Activated CD4-positive, alpha-beta T cell treated with anti-CD3 and anti-CD28 coated beads, Interleukin-2, Interleukin-6, amounts not matched to agents 100 ng/mL and 50 ng/mL, durations not matched to agents 16 hours and 8 hours (primary cell): ENCODE results near the gene PNPT1.
"Not testable (repeated sequence)": the region's sequence is repeated elsewhere in the genome, so short reads cannot be mapped to it uniquely, and the experiment has no call there.

ENCODE experiments used
- DNase-seq: peaks from one replicate; pipeline ENCODE4 v3.0.0-alpha.2; 2020

Gene PNPT1

DNA sequence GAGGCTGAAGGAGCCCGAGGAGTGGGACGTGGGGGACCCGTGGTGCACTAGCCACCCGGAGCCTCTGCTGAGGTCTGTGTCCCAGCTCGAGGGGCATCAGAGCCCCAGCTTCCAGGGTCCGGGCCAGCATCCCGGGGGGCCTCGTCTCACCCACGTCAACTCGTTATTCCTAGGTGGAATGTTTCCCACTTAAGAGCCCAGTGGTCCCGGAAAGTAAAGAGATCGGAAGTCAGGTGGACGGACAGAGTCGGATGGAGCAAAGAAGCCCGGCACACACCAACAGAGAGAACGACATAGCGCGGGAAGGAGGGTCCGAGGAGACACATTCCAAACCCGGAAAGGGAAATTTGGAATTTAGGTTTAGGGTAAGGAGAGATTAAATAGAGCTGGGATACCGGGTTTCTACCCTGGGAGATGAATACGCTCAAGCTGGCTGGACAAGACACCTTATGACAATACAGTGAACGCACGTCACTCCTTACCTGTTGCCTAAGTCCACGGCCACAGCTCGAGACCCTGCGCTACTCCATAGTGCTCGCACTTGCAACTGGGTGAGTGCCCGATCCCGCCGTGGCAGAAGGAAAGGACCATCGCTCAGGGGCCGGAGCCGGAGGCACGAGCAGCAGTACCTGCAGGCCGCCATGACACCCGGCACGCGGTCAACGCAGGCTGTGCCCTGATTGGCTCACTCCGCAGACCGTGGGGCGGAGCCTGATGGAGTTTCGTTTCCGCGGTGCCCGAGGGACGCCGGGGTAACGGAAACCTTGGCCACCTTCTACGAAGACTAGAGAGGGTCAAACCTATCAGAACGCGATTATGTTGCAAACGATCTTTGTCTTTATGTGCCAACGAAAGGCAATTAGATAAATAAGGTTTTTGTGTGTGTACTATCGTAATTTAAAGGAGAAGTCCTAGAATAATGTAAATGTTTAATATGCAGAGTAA, at the start of gene PNPT1:
Gene PNPT1, minus strand, starts transcription at position 664 of the 945 bp plus-strand sequence. Its CDS starts 21 bp downstream, at position 643.
- DNase-seq, result peak; percentile 97

DNA sequence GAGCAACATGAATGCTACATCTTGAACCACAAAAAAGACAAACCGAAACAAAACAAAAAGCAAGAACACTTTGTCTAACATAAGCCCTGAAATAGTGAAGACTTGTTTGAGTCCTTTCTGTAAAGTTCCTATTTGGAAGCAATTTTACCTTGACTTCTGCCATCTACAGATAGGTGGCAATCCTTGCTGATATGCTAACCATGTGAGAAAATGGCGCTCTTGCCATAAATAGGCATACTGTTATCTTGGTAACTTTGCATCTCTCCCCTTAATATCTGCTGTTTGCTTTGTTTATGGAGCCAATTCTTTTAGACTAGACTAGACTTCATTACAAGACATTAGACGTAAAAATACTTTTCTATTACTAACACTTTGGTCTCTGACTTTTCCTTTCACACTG, 49.4 kb upstream of the PNPT1 start:
- DNase-seq, result no peak

DNA sequence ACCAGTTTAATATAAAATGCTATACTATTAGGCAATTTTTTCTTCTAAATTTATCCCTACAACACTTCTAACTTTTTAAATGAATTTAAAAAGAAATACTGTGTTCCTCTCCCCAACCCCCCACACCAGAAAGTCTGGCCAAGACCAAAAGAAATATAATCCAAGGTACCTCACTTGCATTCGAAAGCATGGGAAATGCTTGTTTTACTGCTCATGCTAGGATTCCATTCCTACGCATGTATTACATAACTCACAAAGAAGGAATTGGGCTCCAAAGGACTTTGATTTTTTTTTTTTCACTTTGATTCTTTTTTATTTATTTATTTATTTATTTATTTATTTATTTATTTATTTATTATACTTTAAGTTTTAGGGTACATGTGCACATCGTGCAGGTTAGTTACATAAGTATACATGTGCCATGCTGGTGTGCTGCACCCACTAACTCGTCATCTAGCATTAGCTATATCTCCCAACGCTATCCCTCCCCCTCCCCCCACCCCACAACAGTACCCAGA, 42.4 kb upstream of the PNPT1 start:
- DNase-seq, result not testable (repeated sequence)

DNA sequence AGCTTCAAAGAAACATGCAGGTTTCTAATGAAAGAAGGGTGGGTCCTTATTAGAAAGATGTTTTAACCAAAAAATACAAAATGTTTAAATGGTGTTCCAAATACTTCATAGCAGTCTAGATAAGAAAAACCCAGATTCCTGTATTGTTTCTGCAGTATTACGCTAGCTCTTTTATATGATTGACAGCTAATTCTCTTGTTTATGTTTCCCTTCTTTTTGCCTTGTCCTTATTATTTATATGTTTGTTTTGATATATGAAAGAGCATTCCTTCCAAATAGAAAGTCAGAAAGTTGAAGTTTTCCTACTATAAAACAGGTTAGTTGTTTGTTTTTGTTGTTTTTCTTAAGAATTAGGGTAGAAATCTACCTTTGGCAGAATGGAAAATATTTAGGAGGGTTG, 41.1 kb upstream of the PNPT1 start:
- no peak for DNase-seq

DNA sequence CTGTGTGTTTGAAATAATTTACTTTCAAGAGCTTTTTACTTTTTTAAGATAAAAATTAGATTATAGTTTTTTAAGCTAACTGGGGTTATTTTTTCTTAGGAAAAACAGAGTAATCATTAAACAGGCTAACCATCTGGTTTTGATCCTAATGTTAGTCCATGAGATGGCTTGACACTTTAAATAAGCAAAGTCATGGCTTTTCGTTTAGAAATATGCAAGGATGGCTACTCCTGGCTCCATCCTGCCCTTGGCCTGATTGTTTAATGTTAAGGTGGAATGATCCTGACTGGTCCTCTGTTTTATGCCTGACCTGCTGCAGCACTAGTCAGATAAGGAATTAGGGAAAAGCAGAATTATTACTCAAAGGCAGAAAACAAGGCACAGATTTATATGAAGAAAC, 39.7 kb upstream of the PNPT1 start:
- no peak for DNase-seq

DNA sequence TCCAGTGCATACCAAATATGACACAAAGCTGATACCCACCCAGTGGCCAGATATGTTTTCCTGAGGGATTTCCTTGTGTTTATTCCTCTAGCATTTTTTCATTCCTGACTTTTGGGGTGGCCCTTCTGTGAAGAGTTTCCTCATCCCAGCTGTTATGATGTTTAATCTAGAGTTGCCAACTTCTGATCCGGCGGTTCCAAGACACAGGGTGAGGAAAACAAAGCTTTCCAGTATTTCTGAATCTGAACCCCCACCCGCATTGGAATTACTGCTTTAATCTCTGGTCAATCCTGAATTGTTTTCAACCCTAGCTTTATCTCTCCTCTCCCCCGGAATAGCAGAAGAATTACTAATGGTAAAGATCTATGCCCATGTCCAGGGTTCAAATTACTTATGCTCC, 39.2 kb upstream of the PNPT1 start:
- no peak for DNase-seq

DNA sequence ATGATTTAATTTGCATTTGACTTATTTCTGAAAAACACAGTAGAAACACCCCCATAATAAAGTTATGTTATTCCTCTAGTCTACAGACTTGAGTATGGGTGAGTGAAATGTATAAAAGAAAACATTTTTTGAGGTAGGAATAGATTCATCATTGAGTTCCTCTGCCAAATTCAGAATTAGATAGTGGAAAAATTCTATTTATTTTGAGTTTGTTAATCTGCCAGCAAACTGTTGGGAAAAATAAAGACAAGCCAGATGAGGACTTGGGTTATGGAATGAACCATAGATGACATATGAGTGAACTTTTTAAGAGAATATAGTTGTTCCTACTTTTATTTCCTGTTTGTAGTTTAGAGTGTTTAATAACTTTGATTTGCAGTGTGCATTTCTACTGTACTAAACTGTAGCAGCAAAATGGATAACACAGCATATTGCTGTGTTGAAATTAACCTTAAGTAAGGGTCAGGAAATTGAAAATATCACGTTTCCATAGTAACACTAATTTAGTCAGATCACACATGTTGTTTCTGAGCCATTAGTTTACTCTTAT, 35.6 kb upstream of the PNPT1 start:
- DNase-seq, result no peak

DNA sequence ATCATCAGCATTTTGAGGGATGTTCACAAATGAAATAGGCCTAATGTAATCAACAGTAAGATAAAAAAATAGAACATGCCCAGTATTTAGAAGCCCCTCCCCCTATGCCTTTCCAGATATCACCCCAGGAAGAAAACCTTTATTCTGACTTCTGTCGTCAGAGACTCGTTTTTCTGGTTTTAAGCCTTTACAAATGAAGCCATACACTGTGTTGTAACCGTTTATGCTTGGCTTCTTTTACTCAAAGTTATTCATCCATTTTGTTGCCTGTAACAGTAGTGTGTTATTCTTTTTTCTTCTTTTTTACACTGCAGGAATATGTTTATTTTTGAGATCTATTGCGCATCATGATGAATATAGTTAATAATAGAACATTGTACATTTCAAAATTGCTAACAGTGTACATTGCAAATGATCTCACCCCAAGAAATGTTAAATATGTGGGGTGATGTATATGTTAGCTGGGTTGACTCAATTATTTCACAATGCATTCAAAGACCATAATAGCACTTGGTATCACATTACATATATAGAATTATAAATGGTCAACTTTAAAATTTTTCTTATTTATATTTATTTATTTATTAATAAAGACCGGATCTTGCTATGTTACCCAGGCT, 28.1 kb upstream of the PNPT1 start:
- no peak for DNase-seq

DNA sequence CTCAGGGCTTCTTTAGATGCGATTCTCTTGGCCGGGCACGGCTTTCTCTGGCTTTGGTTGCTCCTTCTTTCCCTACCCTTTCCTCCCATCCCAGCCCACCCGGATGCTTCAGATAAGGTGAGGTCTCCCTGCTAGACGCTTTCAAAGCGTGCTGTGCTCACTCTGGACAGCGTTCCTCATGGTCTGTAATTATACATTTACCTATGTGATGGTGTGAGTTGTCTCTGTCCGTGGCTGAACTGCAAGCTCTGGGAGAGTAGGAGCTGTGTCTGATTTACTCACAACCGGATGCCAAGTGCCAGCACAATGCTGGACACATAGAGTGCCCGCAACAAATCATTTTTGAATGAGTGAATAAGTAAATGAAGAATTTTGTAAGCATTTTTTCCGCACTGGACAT, 26.8 kb upstream of the PNPT1 start:
- no peak for DNase-seq

DNA sequence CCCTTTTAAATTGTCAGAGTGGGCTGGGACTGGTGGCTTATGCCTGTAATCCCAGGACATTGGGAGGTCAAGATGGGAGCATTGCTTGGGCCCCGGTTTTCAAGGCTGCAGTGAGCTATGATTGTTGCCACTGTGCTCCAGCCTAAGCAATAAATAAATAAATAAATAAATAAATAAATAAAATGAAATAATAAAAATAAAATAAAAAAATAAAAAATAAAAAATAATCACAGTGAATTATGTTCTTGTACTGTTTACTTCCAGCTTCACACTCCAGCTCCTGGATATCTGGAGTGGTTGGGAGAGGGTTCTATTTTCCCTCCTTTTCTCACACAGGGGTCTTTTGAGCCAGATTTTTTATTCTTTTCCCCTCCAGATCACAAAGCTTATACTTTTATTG, 26.2 kb upstream of the PNPT1 start:
- DNase-seq, result no peak

DNA sequence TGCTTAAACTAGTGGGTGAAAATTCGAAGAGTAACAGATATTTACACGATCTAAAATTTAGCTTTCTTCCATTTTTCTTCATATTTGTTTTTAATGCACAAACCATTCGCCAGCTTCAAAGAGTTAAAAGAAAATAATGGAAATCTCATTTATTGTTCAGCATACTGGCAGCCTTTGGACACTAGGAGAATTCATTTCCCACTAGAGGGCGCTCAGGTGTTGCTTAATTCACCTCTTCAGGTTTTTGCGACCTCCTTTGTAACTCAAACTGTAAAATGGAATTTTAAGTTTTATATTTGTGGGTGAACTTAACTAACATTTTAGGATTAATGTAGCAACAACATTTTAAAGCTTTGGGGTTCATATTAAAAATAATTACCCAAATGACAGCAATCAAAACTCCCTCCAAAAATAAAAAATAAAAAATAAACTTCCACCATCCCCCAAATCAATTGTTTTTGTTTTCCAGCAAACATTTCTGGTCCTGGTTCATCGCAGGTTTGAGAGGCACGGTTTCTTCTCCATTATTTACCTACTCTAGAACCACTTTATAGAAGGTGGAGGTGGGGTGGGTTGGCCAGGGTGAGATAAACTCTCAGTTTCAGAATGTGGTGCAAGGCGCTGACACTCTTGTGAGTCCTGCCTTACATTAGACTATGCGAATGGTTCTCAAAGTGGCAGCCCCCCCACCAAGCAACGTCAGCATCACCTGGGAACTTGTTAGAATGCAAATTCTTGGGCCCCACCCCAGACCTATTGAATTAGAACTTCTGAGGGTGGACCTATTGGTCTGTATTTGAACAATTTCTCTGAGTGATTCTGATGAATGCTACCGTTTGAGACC, 24.7 kb upstream of the PNPT1 start:
- DNase-seq, result peak; percentile 70

DNA sequence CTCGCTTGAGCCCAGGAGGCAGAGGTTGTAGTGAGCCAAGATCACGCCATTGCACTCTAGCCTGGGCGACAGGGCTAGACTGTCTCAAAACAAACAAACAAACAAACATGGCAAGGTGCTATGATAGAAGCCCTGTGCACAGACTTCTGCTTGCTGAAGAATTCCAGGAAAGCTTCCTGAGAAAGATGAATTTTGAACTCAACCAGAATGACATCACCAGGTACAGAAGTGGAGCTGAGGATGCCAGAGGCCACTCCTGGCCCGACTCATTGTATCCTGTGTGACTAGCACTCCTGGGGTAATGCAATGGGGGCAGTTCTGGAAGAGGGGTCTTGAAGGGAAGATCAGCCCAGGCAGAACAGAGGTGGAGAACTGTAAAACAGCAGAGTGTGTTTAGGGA, 22.0 kb upstream of the PNPT1 start:
- DNase-seq, result no peak

DNA sequence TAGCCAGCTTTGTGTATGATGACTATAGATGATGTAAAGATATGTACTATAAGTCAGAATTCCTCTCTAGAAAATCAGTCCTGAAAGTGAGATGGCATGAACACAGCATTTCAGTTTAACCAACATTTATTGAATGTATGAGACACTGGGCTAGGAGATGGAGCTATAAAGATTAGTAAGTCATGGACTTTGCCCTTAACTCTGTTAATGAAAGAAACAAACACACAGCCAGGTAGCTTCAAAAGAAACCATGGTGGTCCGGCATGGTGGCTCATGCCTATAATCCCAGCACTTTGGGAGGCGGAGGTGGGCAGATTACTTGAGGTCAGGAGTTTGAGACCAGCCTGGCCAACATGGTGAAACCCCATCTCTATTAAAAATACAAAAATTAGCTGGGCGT, 21.5 kb upstream of the PNPT1 start:
- not testable (repeated sequence) for DNase-seq

DNA sequence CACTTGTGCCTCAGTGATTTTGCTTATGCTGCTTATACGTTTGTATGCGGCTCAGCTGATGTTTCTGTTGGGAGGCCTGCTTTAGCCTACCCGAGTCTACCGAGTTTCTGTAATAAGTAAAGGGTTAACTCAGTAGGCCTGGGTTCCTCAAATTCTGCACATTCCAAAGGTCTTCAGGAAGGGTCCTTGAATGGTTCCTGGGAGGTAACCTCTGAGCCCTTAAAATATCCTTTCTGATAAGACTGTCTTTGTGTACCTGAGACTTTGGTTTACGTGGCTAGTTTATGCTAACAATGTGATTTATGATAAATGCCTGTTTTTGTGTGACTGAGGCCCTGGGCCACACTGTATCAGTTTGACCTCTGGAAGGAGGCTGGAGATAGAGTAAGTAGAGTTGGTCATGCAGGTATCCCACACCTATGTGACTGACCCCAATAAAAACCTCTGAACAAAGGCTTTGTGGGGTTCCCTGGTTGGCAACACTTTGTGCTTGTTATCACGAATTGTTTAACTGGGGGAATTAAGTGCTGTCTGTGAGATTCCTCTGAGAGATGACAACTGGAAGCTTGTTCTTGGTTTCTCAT, 18.9 kb upstream of the PNPT1 start:
- no peak for DNase-seq

DNA sequence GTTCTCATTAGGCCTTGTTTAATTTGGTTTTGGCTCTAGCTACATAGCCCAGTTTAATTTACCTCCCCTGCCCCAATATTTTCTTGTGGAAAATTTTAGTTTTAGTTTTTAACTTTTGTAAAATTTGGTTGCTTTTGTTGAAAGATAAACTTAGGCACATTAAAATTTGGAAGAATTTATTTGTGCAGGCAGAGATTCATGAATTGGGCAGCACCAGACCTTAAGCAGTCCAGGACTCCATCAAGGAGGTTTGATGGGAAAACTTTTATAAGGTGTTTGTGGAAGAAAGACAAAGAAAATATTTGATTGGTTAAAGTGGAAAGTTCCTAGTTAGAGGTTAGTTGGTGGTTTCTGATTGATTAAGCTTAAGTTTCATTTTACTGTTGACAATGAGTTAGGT, 16.4 kb upstream of the PNPT1 start:
- no peak for DNase-seq

DNA sequence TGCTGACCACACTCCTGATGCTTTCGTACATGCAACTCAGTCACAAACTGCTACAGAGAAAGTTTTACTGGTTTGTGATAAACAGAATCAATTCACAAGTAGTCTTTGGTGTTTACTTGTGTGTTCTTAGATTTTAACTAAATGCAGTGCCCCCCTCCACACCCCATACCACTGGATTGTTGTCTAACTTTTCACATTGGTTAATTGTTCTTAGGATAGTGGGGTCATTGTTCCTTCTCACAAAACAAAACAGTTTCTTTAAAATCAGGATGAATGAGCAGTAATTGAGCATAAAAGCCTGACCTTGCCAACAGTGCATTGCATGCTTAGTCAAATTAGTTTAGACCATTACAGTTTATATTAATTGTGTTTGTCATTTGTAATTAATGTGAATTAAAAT, 14.1 kb upstream of the PNPT1 start:
- no peak for DNase-seq

DNA sequence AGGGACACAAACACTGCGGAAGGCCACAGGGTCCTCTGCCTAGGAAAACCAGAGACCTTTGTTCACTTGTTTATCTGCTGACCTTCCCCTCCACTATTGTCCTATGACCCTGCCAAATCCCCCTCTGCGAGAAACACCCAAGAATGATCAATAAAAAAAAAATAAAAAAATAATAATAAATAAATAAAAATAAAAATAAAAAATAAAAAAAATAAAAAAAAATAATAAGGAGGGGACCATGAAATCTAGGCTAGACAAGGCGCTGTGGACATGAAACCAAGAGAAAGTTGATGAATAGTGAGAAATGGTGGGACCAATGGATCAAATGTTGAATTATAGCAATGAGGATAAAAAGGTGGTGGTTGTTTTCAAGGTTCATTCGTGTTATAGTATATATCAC, 12.6 kb upstream of the PNPT1 start:
- not testable (repeated sequence) for DNase-seq

DNA sequence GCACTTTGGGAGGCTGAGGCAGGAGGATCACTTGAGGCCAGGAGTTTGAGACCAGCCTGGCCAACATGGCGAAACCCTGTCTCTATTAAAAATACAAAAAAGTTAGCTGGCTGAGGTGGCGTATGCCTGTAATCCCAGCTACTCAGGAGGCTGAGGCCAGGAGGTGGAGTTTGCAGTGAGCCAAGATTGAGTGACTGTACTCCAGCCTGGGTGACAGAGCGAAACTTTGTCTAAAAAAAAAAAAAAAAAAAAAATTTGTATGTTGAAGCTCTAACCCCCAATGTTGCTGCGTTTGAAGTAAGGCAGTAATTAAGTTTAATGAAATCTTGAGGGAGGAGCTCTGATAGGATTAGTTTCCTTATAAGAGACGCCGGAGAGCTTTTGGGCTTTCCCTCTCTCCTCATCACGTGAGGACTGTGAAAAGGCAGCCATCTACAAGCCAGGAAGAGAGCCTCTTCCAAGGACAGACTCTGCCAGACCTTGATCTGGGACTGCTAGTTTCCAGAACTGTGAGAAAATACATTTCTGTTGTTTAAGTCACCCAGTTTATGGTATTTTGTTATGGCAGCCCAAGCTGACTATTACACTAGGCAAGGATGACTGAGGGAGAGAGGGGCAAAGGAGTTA, 11.5 kb upstream of the PNPT1 start:
- DNase-seq, result no peak

DNA sequence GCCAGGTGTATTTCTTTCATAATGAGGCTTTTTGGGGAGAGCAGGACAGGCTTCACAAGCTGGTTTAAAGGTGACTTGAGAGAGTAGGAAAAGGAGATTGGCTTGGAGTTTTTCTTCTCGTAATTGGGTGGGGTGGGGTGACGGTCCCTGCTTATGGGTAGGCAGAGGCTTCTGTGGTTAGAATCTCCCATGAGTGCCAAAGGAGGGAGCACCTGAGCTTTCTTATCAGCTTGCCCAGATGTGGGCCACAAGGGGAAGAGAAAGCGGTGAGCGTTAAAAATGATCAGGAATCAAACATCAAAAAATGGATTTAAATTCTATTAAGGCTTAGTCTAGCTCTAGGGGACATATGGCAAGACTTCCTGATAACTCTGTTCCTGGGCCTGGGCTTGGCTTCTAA, 9.7 kb upstream of the PNPT1 start:
- no peak for DNase-seq

DNA sequence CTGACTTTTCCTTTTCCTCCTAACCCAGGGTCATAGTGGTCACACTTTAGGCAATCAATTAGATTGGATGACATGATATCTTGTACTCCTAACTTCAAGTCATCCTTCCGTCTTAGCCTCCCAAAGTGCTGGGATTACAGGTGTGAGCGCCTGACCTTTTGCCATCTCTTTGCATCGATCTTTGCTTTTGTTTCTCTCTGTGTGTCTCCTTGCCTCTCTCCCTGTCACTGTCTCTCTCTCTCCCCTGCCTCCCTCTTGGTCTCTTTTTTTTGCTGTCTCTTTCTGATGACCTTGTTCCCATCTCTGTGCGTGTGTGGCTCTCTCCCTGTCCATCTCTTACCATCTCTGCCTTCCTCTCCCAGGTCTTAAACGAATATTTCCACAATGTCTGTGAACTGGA, 904 bp downstream of the PNPT1 start:
- not testable (repeated sequence) for DNase-seq

DNA sequence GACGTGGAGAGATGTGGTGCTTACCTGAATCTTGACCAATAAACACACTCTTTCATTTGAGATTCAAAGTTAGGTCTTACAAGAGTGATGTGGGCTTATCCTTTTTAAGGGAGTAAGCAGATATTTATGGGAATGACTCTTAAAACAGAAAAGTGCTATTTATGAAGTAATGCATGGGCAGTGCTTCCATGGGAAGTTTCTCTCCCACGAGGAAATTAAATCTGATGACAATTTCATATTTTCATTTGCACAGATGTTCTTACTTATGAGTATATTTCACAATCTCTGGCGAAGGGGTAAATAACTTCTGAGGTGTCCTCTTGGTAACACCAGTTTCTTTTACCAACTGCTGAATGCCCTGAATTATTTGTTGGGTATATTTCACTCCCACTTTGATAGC, 21.0 kb downstream of the PNPT1 start:
- no peak for DNase-seq

DNA sequence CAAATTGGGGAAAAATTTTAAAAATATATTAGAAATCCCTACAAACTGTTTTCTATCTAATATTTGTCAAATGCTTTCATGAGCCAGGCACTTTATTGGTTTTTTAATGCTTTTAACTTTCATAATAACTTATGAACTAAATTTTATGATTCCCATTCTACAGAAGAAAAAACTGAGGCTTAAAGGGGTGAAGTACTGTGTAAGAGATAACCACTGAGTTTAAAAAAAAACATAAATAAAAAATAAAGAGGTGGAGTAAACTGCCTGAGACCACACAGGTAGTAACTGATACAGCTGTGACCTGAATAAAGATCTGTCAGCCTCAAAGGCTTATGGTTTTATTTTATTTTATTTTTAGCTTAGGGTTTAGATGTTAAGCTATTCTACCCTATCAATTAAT, 24.7 kb downstream of the PNPT1 start:
- no peak for DNase-seq
